GM12865 (cell line): ENCODE results near the gene PCMT1.
"Not testable (repeated sequence)": the region's sequence is repeated elsewhere in the genome, so short reads cannot be mapped to it uniquely, and the experiment has no call there.

ENCODE experiments used
- DNase-seq: peaks from one replicate; pipeline ENCODE4 v3.0.0; 2010; ENCODE audit warnings: low read depth
- H3K4me3 ChIP-seq: 2 replicates; pipeline ENCODE4 v1.5.1; 2011; ENCODE audit warnings: mild to moderate bottlenecking, low read depth, low read length, control low read depth
- CTCF ChIP-seq: IDR thresholded peaks from 2 replicates; pipeline ENCODE4 v1.5.1; 2011; ENCODE audit warnings: low read length, control low read depth, low read depth, inconsistent platforms; ENCODE audit not compliant: insufficient read depth; ENCODE audit errors: missing control alignments

Gene PCMT1

GRCh38 chr6:149728499-149729234, 20.9 kb upstream of the PCMT1 start:
- no peak overlapping the region for H3K4me3 ChIP-seq
- no peak for DNase-seq
- TF ChIP-seq CTCF: no peak

GRCh38 chr6:149729824-149730223, 19.7 kb upstream of the PCMT1 start:
- no peak for TF ChIP-seq CTCF
- no peak for DNase-seq
- H3K4me3 ChIP-seq: no peak overlapping the region

- no peak for DNase-seq
- no peak overlapping the region for H3K4me3 ChIP-seq
- TF ChIP-seq CTCF: no peak
Observed at GRCh38 chr6:149733089-149733720, 16.3 kb upstream of the PCMT1 start.

GRCh38 chr6:149734915-149735314, 14.6 kb upstream of the PCMT1 start:
- no peak for TF ChIP-seq CTCF
- H3K4me3 ChIP-seq: no peak overlapping the region
- no peak for DNase-seq

GRCh38 chr6:149745252-149745651, 4.3 kb upstream of the PCMT1 start:
- peak overlapping the region; percentile 97 for H3K4me3 ChIP-seq

GRCh38 chr6:149746147-149746946, 3.2 kb upstream of the PCMT1 start, which contains the start of gene NUP43:
Gene NUP43 (minus strand): TSS chr6:149746529. CDS start chr6:149746495, 34 bp downstream.
- peak within 1 kb of the TSS; percentile 97 for H3K4me3 ChIP-seq
- DNase-seq: peak; percentile 98
- TF ChIP-seq CTCF: peak; percentile 47

More at GRCh38 chr6:149745252-149745651, 4.3 kb upstream of the PCMT1 start:
- not testable (repeated sequence) for DNase-seq

GRCh38 chr6:149749082-149749593, 403 bp upstream of the PCMT1 start:
- not testable (repeated sequence) for DNase-seq
- peak overlapping the region; percentile 95 for H3K4me3 ChIP-seq
